Duodenal mucosa (tissue), 2 donors: ENCODE data around the gene C14orf119.

ENCODE experiments used
- H3K27ac ChIP-seq: one replicate; pipeline ENCODE4 v1.7.0; 2013; ENCODE audit warnings: low read depth, low read length
- H3K27me3 ChIP-seq, 2 donors: one replicate each; pipeline ENCODE4 v1.7.0; 2013; ENCODE audit warnings: low read length in 2 of 2, control low read depth in 1 of 2; ENCODE audit not compliant: insufficient read depth in 2 of 2, control insufficient read depth in 1 of 2
- H3K36me3 ChIP-seq, 2 donors: one replicate each; pipeline ENCODE4 v1.7.0; 2013; ENCODE audit warnings: low read length in 2 of 2, control low read depth in 1 of 2; ENCODE audit not compliant: insufficient read depth in 2 of 2, control insufficient read depth in 1 of 2
- H3K4me1 ChIP-seq, 2 donors: one replicate each; pipeline ENCODE4 v1.7.0; 2013; ENCODE audit warnings: low read length in 2 of 2, control low read depth in 1 of 2; ENCODE audit not compliant: insufficient read depth in 2 of 2, control insufficient read depth in 1 of 2
- H3K4me3 ChIP-seq, 2 donors: one replicate each; pipeline ENCODE4 v1.7.0; 2013; ENCODE audit warnings: low read length in 2 of 2, low read depth in 1 of 2
- H3K9ac ChIP-seq, 2 donors: one replicate each; pipeline ENCODE4 v1.7.0; 2013; ENCODE audit warnings: low read length in 2 of 2, low read depth in 1 of 2
- H3K9me3 ChIP-seq, 2 donors: one replicate each; pipeline ENCODE4 v1.7.0; 2013; ENCODE audit warnings: low read length in 2 of 2, control low read depth in 1 of 2; ENCODE audit not compliant: control insufficient read depth in 1 of 2

Gene C14orf119

GRCh38 chr14:23090254-23090636 lies 5.1 kb upstream of the C14orf119 start:
- Histone ChIP-seq H3K9ac (no peak overlapping the region), H3K27me3 (no peaks in the 10 kb centered on the region), H3K36me3 (peaks cover 35 to 69% of the 10 kb centered on the region in 2 donors), H3K4me3 (no peak overlapping the region), H3K27ac (no peak overlapping the region), H3K4me1 (peaks cover 18 to 24% of the 10 kb centered on the region in 2 donors), H3K9me3 (no peaks in the 10 kb centered on the region)

GRCh38 chr14:23091294-23092225 lies 3.7 kb upstream of the C14orf119 start:
- H3K27me3 ChIP-seq: no peaks in the 10 kb centered on the region
- H3K9ac ChIP-seq: no peak overlapping the region
- H3K9me3 ChIP-seq: no peaks in the 10 kb centered on the region
- H3K4me3 ChIP-seq: no peak overlapping the region
- no peak overlapping the region for H3K27ac ChIP-seq
- H3K4me1 ChIP-seq: peaks cover 16 to 20% of the 10 kb centered on the region in 2 donors
- peaks cover 27 to 56% of the 10 kb centered on the region in 2 donors for H3K36me3 ChIP-seq

GRCh38 chr14:23093104-23093503 lies 2.2 kb upstream of the C14orf119 start:
- Histone ChIP-seq H3K27me3 (no peaks in the 10 kb centered on the region), H3K4me1 (peaks cover 22 to 27% of the 10 kb centered on the region in 2 donors), H3K27ac (no peak overlapping the region), H3K9ac (peak overlapping the region in 1 of 2 donors; percentile 95), H3K9me3 (no peaks in the 10 kb centered on the region), H3K36me3 (peaks cover 23 to 50% of the 10 kb centered on the region in 2 donors), H3K4me3 (peak overlapping the region in 1 of 2 donors; percentile 97)

- peak overlapping the region; percentile 87 to 97 for H3K4me3 ChIP-seq
- H3K27me3 ChIP-seq: no peaks in the 10 kb centered on the region
- H3K9ac ChIP-seq: peak overlapping the region in 1 of 2 donors; percentile 95
- H3K4me1 ChIP-seq: peaks cover 22 to 27% of the 10 kb centered on the region in 2 donors
- peaks cover 26 to 49% of the 10 kb centered on the region in 2 donors for H3K36me3 ChIP-seq
- no peak overlapping the region for H3K27ac ChIP-seq
- no peaks in the 10 kb centered on the region for H3K9me3 ChIP-seq
These were observed 1.8 kb upstream of the C14orf119 start for GRCh38 chr14:23093526-23093925.

GRCh38 chr14:23093991-23094665 lies 1.2 kb upstream of the C14orf119 start:
- Histone ChIP-seq H3K36me3 (peaks cover 24 to 51% of the 10 kb centered on the region in 2 donors), H3K27ac (peak overlapping the region; percentile 97)

GRCh38 chr14:23094666-23095195 lies 574 bp upstream of the C14orf119 start, which contains the start of gene ACIN1:
Gene ACIN1, minus strand, starts transcription at chr14:23095136. Its CDS starts 24 bp downstream, at chr14:23095112.
- Histone ChIP-seq H3K9ac (peak within 1 kb of the TSS; percentile 96 to 99), H3K4me3 (peak within 1 kb of the TSS; percentile 97 to 99), H3K4me1 (peaks cover 26 to 27% of the 10 kb centered on the region in 2 donors), H3K27ac (peak within 1 kb of the TSS; percentile 97), H3K9me3 (no peaks in the 10 kb centered on the region), H3K36me3 (peaks cover 18 to 47% of the 10 kb centered on the region in 2 donors), H3K27me3 (no peaks in the 10 kb centered on the region)

More at GRCh38 chr14:23093991-23094665, 1.2 kb upstream of the C14orf119 start:
- peak overlapping the region; percentile 87 to 97 for H3K4me3 ChIP-seq
- peaks cover 24 to 27% of the 10 kb centered on the region in 2 donors for H3K4me1 ChIP-seq
- H3K27me3 ChIP-seq: no peaks in the 10 kb centered on the region
- H3K9ac ChIP-seq: peak overlapping the region; percentile 95 to 99
- H3K9me3 ChIP-seq: no peaks in the 10 kb centered on the region

- Histone ChIP-seq H3K9ac (no peak overlapping the region), H3K4me1 (peaks cover 23 to 24% of the 10 kb centered on the region in 2 donors), H3K27me3 (no peaks in the 10 kb centered on the region), H3K4me3 (no peak overlapping the region), H3K36me3 (peaks cover 11 to 19% of the 10 kb centered on the region in 2 donors), H3K27ac (no peak overlapping the region), H3K9me3 (no peaks in the 10 kb centered on the region)
These were observed 2.5 kb downstream of the C14orf119 start for GRCh38 chr14:23097786-23098185.

GRCh38 chr14:23099212-23099861 lies 4.0 kb downstream of the C14orf119 start:
- no peak overlapping the region for H3K9ac ChIP-seq
- no peak overlapping the region for H3K27ac ChIP-seq
- no peaks in the 10 kb centered on the region for H3K9me3 ChIP-seq
- no peak overlapping the region for H3K4me3 ChIP-seq
- no peaks in the 10 kb centered on the region for H3K27me3 ChIP-seq
- H3K36me3 ChIP-seq: peaks cover 11 to 17% of the 10 kb centered on the region in 2 donors
- peaks cover 9 to 11% of the 10 kb centered on the region in 2 donors for H3K4me1 ChIP-seq

GRCh38 chr14:23101213-23101970 lies 6.1 kb downstream of the C14orf119 start:
- Histone ChIP-seq H3K4me3 (no peak overlapping the region), H3K4me1 (peaks cover 9 to 11% of the 10 kb centered on the region in 2 donors), H3K27ac (no peak overlapping the region), H3K27me3 (no peaks in the 10 kb centered on the region), H3K9me3 (no peaks in the 10 kb centered on the region), H3K36me3 (peaks cover 11 to 17% of the 10 kb centered on the region in 2 donors), H3K9ac (no peak overlapping the region)
